Panc1 (cell line): ENCODE measurements around the gene PRLHR.

ENCODE experiments used
- POLR2AphosphoS5 ChIP-seq: IDR thresholded peaks from 2 replicates; pipeline ENCODE4 v1.6.1; 2012; ENCODE audit warnings: mild to moderate bottlenecking, low read depth, low read length, moderate library complexity
- SIN3A ChIP-seq: IDR thresholded peaks from 2 replicates; pipeline ENCODE4 v1.6.1; 2012; ENCODE audit warnings: low read depth, mild to moderate bottlenecking, low read length, moderate library complexity, borderline replicate concordance; ENCODE audit not compliant: insufficient read depth
- TCF7L2 ChIP-seq: IDR thresholded peaks from 2 replicates; pipeline ENCODE4 v1.6.1; 2011; ENCODE audit warnings: mild to moderate bottlenecking, low read depth, low read length, inconsistent platforms
- TF ChIP-seq, protein P1 (sequence below): fragments of 450-650 bp; IDR thresholded peaks from 2 replicates; pipeline ENCODE4 v1.5.1; 2017; ENCODE audit warnings: mild to moderate bottlenecking
- TF ChIP-seq, protein P2 (sequence below), 2 experiments: IDR thresholded peaks; 2 replicates each; pipeline ENCODE4 v1.6.1; 2011 to 2012; ENCODE audit warnings: low read depth in 2 of 2, control low read depth in 1 of 2, low read length in 1 of 2, mild to moderate bottlenecking in 1 of 2, moderate library complexity in 1 of 2; ENCODE audit not compliant: insufficient read depth in 1 of 2

DNA sequence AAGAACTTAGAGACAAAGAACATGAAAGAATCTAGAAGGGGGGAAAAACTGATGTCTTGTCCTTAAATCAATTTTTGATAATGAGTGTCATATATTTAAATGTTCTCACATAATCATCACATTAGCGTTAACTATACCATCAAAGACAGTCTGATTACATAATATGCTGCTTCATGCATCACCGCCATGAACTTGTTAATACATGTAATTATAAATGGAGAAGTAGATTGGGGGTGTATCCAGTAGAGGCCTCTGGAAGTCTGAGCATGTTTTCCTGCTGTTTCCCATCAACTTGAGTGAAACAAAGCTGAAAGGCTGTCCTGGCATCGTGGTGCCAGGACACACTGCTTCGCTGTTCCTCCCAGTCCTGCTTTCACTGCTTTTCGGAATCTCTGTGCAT is 48.2 kb downstream of the PRLHR start:
- TF ChIP-seq, protein P1, sequence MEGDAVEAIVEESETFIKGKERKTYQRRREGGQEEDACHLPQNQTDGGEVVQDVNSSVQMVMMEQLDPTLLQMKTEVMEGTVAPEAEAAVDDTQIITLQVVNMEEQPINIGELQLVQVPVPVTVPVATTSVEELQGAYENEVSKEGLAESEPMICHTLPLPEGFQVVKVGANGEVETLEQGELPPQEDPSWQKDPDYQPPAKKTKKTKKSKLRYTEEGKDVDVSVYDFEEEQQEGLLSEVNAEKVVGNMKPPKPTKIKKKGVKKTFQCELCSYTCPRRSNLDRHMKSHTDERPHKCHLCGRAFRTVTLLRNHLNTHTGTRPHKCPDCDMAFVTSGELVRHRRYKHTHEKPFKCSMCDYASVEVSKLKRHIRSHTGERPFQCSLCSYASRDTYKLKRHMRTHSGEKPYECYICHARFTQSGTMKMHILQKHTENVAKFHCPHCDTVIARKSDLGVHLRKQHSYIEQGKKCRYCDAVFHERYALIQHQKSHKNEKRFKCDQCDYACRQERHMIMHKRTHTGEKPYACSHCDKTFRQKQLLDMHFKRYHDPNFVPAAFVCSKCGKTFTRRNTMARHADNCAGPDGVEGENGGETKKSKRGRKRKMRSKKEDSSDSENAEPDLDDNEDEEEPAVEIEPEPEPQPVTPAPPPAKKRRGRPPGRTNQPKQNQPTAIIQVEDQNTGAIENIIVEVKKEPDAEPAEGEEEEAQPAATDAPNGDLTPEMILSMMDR = no peak
- TF ChIP-seq, protein P2, sequence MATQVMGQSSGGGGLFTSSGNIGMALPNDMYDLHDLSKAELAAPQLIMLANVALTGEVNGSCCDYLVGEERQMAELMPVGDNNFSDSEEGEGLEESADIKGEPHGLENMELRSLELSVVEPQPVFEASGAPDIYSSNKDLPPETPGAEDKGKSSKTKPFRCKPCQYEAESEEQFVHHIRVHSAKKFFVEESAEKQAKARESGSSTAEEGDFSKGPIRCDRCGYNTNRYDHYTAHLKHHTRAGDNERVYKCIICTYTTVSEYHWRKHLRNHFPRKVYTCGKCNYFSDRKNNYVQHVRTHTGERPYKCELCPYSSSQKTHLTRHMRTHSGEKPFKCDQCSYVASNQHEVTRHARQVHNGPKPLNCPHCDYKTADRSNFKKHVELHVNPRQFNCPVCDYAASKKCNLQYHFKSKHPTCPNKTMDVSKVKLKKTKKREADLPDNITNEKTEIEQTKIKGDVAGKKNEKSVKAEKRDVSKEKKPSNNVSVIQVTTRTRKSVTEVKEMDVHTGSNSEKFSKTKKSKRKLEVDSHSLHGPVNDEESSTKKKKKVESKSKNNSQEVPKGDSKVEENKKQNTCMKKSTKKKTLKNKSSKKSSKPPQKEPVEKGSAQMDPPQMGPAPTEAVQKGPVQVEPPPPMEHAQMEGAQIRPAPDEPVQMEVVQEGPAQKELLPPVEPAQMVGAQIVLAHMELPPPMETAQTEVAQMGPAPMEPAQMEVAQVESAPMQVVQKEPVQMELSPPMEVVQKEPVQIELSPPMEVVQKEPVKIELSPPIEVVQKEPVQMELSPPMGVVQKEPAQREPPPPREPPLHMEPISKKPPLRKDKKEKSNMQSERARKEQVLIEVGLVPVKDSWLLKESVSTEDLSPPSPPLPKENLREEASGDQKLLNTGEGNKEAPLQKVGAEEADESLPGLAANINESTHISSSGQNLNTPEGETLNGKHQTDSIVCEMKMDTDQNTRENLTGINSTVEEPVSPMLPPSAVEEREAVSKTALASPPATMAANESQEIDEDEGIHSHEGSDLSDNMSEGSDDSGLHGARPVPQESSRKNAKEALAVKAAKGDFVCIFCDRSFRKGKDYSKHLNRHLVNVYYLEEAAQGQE (IDR thresholded peaks at IDR 0.05; ENCODE audit: insufficient read depth in 1 of 2, low read depth in 2 of 2, low read length in 1 of 2) = no peak
- TF ChIP-seq SIN3A (no peak), TCF7L2 (no peak), POLR2AphosphoS5 (no peak)
